Muscle of leg (tissue), 11 donors: ENCODE results near the gene PACS2. TPM values are rescaled to one million over a fixed set of nuclear protein-coding genes. Genes with fewer than 3 reads are reported as not detected.

Experiments
- DNase-seq: peaks from one replicate; pipeline ENCODE4 v3.0.0; 2013
- H3K27ac ChIP-seq: one replicate; pipeline ENCODE4 v1.5.1; 2013; ENCODE audit warnings: mild to moderate bottlenecking, low read length, control low read depth
- H3K27me3 ChIP-seq: one replicate; pipeline ENCODE4 v1.6.1; 2013; ENCODE audit warnings: low read length; ENCODE audit not compliant: control insufficient read depth, insufficient read depth
- H3K36me3 ChIP-seq: one replicate; pipeline ENCODE4 v1.6.1; 2013; ENCODE audit warnings: low read length; ENCODE audit not compliant: control insufficient read depth, insufficient read depth
- H3K4me1 ChIP-seq: one replicate; pipeline ENCODE4 v1.6.1; 2013; ENCODE audit warnings: low read length; ENCODE audit not compliant: control insufficient read depth, insufficient read depth
- H3K4me3 ChIP-seq: one replicate; pipeline ENCODE4 v1.5.1; 2013; ENCODE audit warnings: low read length, control low read depth
- H3K9me3 ChIP-seq: replicated peaks from 2 replicates; pipeline ENCODE4 v1.6.1; 2013; ENCODE audit warnings: low read depth, low read length; ENCODE audit not compliant: control insufficient read depth
- WGBS: methylation state at CpG from one replicate; pipeline ENCODE4 v1.1.5; 2013; ENCODE audit warnings: missing lambda C conversion rate; ENCODE audit not compliant: insufficient coverage; 5-methylcytosine and 5-hydroxymethylcytosine counted together
- polyA plus RNA-seq, 8 donors: library from polyadenylated mRNA; unstranded; fragments of 120-200 nt; gene quantifications; one replicate each; pipeline versions ENCODE4 v1.2.1 to v1.2.3, GENCODE V29; 2013; ENCODE audit warnings: inconsistent platforms in 1 of 8, low replicate concordance in 1 of 8; ENCODE audit not compliant: insufficient read length in 8 of 8, insufficient read depth in 1 of 8
- total RNA-seq: library from RNA; stranded (reverse); fragments of 120-200 nt; gene quantifications from one replicate; pipeline ENCODE4 v1.2.4, GENCODE V29; 2013

The PACS2 gene
- total and polyA plus RNA-seq, 9 donors, result 66.2 to 110 (median 86.5) TPM

- WGBS, result 92% methylated on average over 39 of the region's 40 CpGs
- DNase-seq, result no peak
- no peak overlapping the region for H3K27ac ChIP-seq
- no peaks in the 10 kb centered on the region for H3K9me3 ChIP-seq
- H3K27me3 ChIP-seq, result no peaks in the 10 kb centered on the region
- peaks cover 32% of the 10 kb centered on the region for H3K36me3 ChIP-seq
- H3K4me1 ChIP-seq, result peaks cover 44% of the 10 kb centered on the region
- no peak overlapping the region for H3K4me3 ChIP-seq
These were observed 77.9 kb downstream of the PACS2 start for GRCh38 chr14:105392131-105393090.

DNA sequence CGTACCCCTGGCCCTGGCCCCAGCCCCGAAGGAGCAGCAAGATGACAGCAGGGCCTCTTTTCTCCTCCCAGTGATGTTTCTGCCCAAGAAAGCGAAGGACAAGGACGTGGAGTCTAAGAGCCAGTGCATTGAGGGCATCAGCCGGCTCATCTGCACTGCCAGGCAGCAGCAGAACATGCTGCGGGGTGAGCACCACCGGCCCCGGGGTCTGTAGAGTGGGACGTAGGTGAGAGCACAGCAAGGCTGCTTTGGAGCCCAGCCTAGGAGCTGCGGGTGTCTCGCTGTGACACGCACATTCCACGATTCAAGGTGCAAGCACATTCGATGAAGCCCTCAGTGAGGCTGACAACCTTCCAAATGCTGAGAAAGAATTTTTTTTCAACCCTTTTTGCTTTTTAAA, 78.6 kb downstream of the PACS2 start:
- Histone ChIP-seq H3K27ac (no peak overlapping the region), H3K27me3 (no peaks in the 10 kb centered on the region), H3K36me3 (peaks cover 29% of the 10 kb centered on the region), H3K4me3 (no peak overlapping the region), H3K9me3 (no peaks in the 10 kb centered on the region), H3K4me1 (peaks cover 43% of the 10 kb centered on the region)
- no peak for DNase-seq
- WGBS, result 96% methylated on average over 11 of the region's 14 CpGs

DNA sequence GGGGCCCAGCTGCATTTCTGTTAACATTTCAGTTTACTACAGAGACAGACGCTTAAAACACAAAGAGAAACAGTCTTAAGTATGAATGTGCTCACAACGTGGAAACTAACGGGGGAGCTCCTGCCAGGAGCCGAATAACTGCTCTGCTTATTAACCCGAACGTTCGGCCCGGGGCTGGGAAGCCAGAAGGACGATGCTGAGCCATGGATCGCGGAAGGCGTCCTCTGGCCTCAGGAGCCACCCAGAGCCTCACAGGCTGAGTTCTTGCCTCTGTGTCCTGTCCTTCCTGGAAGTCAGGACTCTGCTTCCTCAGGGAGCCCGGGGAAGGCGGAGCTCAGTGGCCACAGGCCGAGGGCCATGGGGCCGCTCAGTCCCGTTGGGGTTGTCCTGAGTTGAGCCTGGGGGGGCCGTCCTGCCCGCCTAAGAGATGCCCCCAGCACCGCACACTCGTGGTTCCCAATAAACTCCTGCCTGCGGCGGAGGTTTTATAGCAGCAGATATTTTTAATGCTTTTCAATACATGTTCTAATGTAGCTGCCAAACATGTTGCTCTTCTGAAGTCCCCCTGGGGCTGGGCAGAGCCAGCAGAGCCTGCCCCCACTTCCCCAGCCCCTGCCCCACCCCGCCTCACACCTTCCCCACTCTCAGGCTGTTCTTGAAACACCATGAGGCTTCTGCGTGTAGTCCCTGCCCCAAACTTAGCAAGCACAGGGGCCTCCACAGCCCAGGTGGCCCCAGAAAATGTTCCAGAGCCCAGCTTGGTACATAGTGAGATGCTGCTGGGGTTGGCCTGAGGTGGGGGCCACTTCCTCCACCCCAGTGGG, 80.4 kb downstream of the PACS2 start:
- Histone ChIP-seq H3K4me3 (no peak overlapping the region), H3K4me1 (peaks cover 38% of the 10 kb centered on the region), H3K27ac (no peak overlapping the region), H3K9me3 (peaks cover 3% of the 10 kb centered on the region), H3K36me3 (peaks cover 28% of the 10 kb centered on the region), H3K27me3 (no peaks in the 10 kb centered on the region)
- 51% methylated on average over 18 of the region's 25 CpGs for WGBS
- DNase-seq, result no peak

DNA sequence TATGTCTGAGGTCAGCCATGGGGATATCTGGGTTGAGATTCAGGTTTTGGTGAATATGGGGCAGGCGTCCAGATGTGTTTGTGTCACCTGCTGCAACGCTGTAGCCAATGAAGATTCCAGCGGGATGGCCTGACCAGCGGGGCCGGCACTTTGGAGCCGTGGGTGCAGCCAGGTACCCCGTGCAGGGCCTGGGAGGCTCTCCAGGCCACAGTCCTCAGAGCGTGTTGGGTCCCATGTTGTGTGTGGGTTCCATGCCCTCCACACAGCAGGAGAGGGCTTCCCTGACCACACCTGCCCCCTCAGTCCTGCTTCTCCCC, 80.9 kb downstream of the PACS2 start:
- DNase-seq, result no peak
- no peak overlapping the region for H3K4me3 ChIP-seq
- 91% methylated on average over 7 of the region's 8 CpGs for WGBS
- H3K27ac ChIP-seq, result no peak overlapping the region
- peaks cover 38% of the 10 kb centered on the region for H3K4me1 ChIP-seq
- peaks cover 33% of the 10 kb centered on the region for H3K36me3 ChIP-seq
- H3K9me3 ChIP-seq, result peaks cover 9% of the 10 kb centered on the region
- no peaks in the 10 kb centered on the region for H3K27me3 ChIP-seq

- peak overlapping the region; percentile 81 for H3K27ac ChIP-seq
- DNase-seq, result no peak
- H3K36me3 ChIP-seq, result peaks cover 35% of the 10 kb centered on the region
- H3K27me3 ChIP-seq, result no peaks in the 10 kb centered on the region
- 52% methylated on average over 8 of the region's 13 CpGs for WGBS
- peaks cover 16% of the 10 kb centered on the region for H3K9me3 ChIP-seq
- H3K4me3 ChIP-seq, result peak overlapping the region; percentile 78
- H3K4me1 ChIP-seq, result peaks cover 33% of the 10 kb centered on the region
These were observed 82.9 kb downstream of the PACS2 start for GRCh38 chr14:105397350-105397931.

DNA sequence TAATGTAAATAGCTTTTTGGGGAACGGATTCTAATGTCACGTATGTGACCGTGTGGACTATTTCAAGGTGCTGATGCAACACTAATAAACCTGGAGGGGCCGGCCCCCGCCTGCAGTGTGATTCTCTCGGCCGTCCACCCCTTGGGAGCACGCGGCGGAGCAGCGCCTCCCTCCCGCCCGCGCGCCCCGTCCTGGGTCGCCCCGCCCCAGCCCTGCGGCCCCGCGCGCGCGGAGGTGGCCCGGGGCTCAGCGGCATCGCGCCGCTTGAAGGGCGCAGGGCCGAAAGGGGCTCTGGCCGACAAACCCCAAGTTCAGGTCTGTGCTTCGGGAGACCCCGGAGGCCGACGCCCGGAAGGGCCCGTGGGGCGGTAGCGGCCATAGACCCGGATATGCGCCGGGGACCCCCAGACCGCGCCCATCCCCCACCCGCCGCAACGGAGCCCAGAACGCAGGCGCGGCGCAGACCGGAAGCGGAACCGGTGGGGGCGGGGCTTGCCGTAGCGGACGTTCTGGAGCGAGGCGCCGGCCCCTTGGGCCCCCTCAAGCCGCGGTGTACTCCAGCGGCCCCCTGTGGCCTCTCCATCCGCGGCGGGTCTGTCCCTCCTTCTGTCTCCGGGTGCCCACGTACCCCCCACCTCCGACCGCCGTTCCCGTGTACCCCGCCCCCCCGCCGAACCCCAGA, 83.6 kb downstream of the PACS2 start, which contains the start of gene TEX22:
Gene TEX22 (plus strand): TSS at position 495 of the 682 bp plus-strand sequence. CDS start 803 bp downstream, outside the sequence.
- peaks cover 33% of the 10 kb centered on the region for H3K4me1 ChIP-seq
- DNase-seq, result peak; percentile 94
- peaks cover 29% of the 10 kb centered on the region for H3K36me3 ChIP-seq
- under 1% methylated on average over 69 of the region's 77 CpGs for WGBS
- H3K4me3 ChIP-seq, result peak within 1 kb of the TSS; percentile 78
- peaks cover 21% of the 10 kb centered on the region for H3K9me3 ChIP-seq
- no peaks in the 10 kb centered on the region for H3K27me3 ChIP-seq
- H3K27ac ChIP-seq, result peak within 1 kb of the TSS; percentile 81

- WGBS, result 26% methylated on average over 37 of the region's 41 CpGs
- Histone ChIP-seq H3K36me3 (peaks cover 28% of the 10 kb centered on the region), H3K4me3 (peak overlapping the region; percentile 78), H3K27me3 (no peaks in the 10 kb centered on the region), H3K9me3 (peaks cover 24% of the 10 kb centered on the region), H3K27ac (peak overlapping the region; percentile 81), H3K4me1 (peaks cover 33% of the 10 kb centered on the region)
- DNase-seq, result no peak
These were observed 84.3 kb downstream of the PACS2 start for GRCh38 chr14:105398726-105399465.

- H3K9me3 ChIP-seq, result peaks cover 24% of the 10 kb centered on the region
- peak overlapping the region; percentile 78 for H3K4me3 ChIP-seq
- 87% methylated on average over 6 of the region's 8 CpGs for WGBS
- DNase-seq, result no peak
- H3K27ac ChIP-seq, result no peak overlapping the region
- no peaks in the 10 kb centered on the region for H3K27me3 ChIP-seq
- H3K4me1 ChIP-seq, result peaks cover 33% of the 10 kb centered on the region
- H3K36me3 ChIP-seq, result peaks cover 28% of the 10 kb centered on the region
These were observed 84.9 kb downstream of the PACS2 start for GRCh38 chr14:105399466-105399775.

- no peak overlapping the region for H3K4me3 ChIP-seq
- 97% methylated on average over 5 of the region's 9 CpGs for WGBS
- peaks cover 29% of the 10 kb centered on the region for H3K4me1 ChIP-seq
- H3K36me3 ChIP-seq, result peaks cover 22% of the 10 kb centered on the region
- H3K9me3 ChIP-seq, result peaks cover 24% of the 10 kb centered on the region
- no peak for DNase-seq
- H3K27me3 ChIP-seq, result no peaks in the 10 kb centered on the region
- no peak overlapping the region for H3K27ac ChIP-seq
These were observed 85.5 kb downstream of the PACS2 start for GRCh38 chr14:105400016-105400415.
